ENCODE data around the gene ULK4.

DNA sequence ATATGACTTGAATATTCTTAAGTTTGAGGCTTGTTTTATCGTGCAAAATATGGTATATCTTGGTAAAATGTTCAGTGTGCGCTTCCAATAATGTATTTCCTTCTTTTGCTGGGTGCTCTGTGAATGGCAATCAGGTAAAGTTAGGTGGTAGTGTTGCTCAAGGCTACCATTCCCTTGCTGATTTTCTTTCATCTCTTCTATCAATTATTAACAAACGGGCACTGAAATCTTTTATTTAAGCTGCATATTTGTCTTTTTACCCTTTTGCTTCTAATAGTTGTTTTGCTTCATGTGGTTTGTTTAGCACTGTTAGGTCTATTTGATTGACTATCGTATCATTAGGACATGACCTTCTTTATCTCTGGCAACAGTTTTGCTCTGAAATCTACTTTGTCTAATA lies 520.3 kb downstream of the ULK4 start:
- TF ChIP-seq CTCF (conservative IDR thresholded peaks at IDR 0.05 in 1 of 2, IDR thresholded peaks at IDR 0.05 in 1 of 2; ENCODE audit: low read depth in 1 of 2, low read length in 2 of 2) (no peak), EZH2 (IDR thresholded peaks at IDR 0.05; ENCODE audit: low read length, missing control alignments) (no peak)
